Epithelial cell of proximal tubule (primary cell): ENCODE results near the gene SPINT3. TPM values are rescaled to one million over a fixed set of nuclear protein-coding genes. Genes with fewer than 3 reads are reported as not detected.

Source experiments
- DNase-seq: peaks from one replicate; pipeline ENCODE4 v3.0.0-alpha.2; 2011; ENCODE audit warnings: low read depth
- H3K4me3 ChIP-seq: 2 replicates; pipeline ENCODE4 v1.5.1; 2011; ENCODE audit warnings: low read depth, mild to moderate bottlenecking, low read length
- CTCF ChIP-seq: conservative IDR thresholded peaks from 2 replicates; pipeline ENCODE4 v1.5.1; 2012; ENCODE audit warnings: low read depth, mild to moderate bottlenecking, low read length
- total RNA-seq: library from RNA; depleted of rRNA; stranded (reverse); fragments of >200 nt; gene quantifications from 2 replicates; pipeline ENCODE4 v1.2.3, GENCODE V29; 2015

The SPINT3 gene
- total RNA-seq, 1 donor from 2014 or later: not detected

- TF ChIP-seq CTCF: no peak
- DNase-seq: no peak
- no peak overlapping the region for H3K4me3 ChIP-seq
Measured at GRCh38 chr20:45506398-45506797, 9.0 kb downstream of the SPINT3 start.

GRCh38 chr20:45503403-45503802 is 12.0 kb downstream of the SPINT3 start:
- TF ChIP-seq CTCF: no peak
- DNase-seq: no peak
- no peak overlapping the region for H3K4me3 ChIP-seq

- H3K4me3 ChIP-seq: no peak overlapping the region
- no peak for DNase-seq
- TF ChIP-seq CTCF: no peak
Measured at GRCh38 chr20:45502561-45502960, 12.9 kb downstream of the SPINT3 start.

GRCh38 chr20:45501600-45501999 is 13.8 kb downstream of the SPINT3 start:
- H3K4me3 ChIP-seq: no peak overlapping the region
- DNase-seq: no peak
- TF ChIP-seq CTCF: no peak

- no peak for DNase-seq
- H3K4me3 ChIP-seq: no peak overlapping the region
- TF ChIP-seq CTCF: no peak
Measured at GRCh38 chr20:45500022-45500421, 15.4 kb downstream of the SPINT3 start.

- no peak overlapping the region for H3K4me3 ChIP-seq
- no peak for TF ChIP-seq CTCF
- DNase-seq: no peak
Measured at GRCh38 chr20:45497971-45498494, 17.4 kb downstream of the SPINT3 start.

GRCh38 chr20:45496166-45496565 is 19.3 kb downstream of the SPINT3 start:
- no peak for TF ChIP-seq CTCF
- no peak overlapping the region for H3K4me3 ChIP-seq
- no peak for DNase-seq
